Amniotic stem cell (primary cell): ENCODE measurements around the gene MAPRE3.

ENCODE experiments used
- DNase-seq: peaks from one replicate; lab custom pipeline; 2025; lab: John Stamatoyannopoulos, UW

MAPRE3 gene

DNA sequence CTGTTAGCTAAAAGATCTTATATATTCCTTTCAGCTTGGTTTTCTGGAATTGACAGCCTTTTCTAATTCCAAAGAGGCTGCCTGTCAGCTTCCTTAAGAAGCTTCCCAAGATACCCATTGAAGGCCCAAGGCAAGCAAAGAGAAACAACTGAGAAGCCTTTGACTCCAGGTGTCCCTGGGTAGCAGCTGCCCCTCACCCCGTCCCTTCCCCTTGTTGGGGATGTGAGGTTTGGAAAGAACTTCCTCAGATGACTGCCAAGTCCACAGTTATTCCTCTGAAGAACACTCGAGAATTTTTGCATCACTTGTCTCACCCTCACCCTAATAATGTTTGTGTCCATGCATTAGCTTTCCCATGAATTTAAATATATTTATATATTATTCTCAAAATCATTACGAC is 13.3 kb downstream of the MAPRE3 start:
- DNase-seq = no peak

GRCh38 chr2:26985807-26986206 is 15.4 kb downstream of the MAPRE3 start:
- no peak for DNase-seq

DNA sequence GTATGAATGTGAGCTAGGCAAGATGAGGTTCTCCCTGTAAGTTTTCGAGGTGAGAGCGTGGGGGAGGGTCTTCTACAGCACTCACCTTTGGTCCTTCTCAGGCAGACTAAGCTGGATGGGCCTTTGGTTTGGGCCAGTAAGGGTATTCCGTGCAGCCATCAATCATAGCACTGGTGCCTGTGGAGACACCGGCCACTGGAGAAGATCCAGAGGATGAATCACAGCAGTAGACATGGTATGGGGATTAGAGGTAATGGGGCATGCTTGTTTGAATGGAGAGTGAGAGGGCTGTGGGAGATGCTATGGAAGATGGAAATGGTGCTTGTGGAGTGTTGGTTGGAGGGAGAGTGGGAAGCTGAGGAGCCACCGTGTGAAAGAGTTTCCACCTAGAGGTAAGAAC is 16.1 kb downstream of the MAPRE3 start:
- DNase-seq = no peak

- DNase-seq = peak; percentile 81
Measured at GRCh38 chr2:26988058-26988860, 17.8 kb downstream of the MAPRE3 start.

- DNase-seq = no peak
Measured at GRCh38 chr2:26989156-26989555, 18.7 kb downstream of the MAPRE3 start.

- DNase-seq = no peak
Measured at GRCh38 chr2:26991717-26992116, 21.3 kb downstream of the MAPRE3 start.

DNA sequence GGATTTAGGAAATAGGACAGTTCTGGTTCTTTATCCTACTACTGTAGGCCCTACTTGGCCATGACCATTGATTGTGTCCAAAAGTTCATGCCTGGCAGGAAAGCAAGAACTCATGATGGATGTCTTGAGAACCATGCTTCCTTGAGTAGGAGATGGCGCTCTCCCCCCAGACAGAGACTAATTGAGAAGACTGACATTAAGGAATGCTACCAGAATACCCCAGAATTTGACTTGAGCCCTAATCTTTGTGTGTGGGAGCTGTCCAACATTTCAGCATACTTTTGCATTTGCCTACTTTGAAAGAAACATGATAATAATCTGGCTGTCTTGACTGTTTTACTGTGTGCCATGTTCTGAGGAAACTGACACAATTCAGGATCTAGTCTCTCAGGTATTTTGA is 23.3 kb downstream of the MAPRE3 start:
- DNase-seq = no peak

- no peak for DNase-seq
Measured at GRCh38 chr2:26994983-26995382, 24.5 kb downstream of the MAPRE3 start.

DNA sequence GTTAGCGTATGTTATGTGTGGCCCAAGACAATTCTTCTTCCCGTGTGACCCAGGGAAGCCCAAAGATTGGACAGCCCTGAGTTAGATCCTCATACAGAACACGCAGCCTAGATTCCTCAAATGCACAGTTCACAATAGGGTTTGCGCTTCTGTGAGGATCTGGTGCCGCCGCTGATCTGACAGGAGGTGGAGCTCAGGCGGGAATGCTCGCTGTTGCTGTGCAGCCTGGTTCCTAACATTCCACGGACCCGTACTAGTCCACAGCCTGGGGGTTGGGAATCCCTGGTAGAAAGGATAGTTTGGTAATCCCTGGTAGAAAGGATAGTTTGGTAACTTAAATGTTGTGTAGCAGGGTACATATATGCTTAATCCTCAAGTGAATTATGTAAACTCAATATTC is 27.0 kb downstream of the MAPRE3 start:
- no peak for DNase-seq

GRCh38 chr2:26998323-26998722 is 27.9 kb downstream of the MAPRE3 start:
- DNase-seq = no peak

DNA sequence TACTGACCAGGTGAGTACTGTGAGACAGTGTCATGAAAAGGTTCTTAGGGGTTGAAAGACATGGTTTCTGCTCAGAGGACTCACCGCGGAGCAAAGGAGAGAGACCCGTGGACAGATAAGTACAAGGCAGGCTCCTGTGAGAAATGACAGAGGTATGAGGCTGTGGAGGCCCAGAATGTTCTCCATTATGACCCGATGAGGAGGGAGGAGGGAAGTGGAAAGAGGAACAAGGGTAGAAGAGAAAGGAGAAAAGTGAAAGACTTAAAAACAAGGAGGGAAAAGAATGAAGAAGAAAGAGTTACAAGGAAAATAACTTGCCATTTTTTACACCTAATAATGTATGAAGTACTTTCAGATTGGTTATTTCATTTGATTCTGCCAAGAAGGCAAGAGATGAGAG is 29.8 kb downstream of the MAPRE3 start:
- no peak for DNase-seq

DNA sequence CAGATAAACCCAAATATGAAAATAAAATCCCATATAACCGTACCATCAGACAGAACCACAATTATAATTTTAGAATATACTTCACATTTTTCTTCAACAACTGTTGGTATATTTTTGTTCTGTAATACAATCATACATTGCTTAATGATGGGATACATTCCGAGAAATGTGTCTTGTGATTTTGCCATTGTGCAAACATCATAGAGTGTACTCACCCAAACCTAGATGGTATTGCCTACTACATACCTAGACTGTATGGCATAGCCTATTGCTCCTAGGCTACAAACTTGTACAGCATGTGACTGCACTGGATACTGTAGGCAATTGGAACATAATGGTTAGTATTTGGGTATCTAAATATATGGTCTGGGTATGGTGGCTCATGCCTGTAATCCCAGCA is 30.6 kb downstream of the MAPRE3 start:
- no peak for DNase-seq

GRCh38 chr2:27001950-27002349 is 31.5 kb downstream of the MAPRE3 start:
- DNase-seq = no peak

GRCh38 chr2:27003007-27003406 is 32.6 kb downstream of the MAPRE3 start:
- DNase-seq = no peak

- DNase-seq = no peak
Measured at GRCh38 chr2:27003857-27004256, 33.4 kb downstream of the MAPRE3 start.

- DNase-seq = no peak
Measured at GRCh38 chr2:27006602-27007415, 36.4 kb downstream of the MAPRE3 start.

DNA sequence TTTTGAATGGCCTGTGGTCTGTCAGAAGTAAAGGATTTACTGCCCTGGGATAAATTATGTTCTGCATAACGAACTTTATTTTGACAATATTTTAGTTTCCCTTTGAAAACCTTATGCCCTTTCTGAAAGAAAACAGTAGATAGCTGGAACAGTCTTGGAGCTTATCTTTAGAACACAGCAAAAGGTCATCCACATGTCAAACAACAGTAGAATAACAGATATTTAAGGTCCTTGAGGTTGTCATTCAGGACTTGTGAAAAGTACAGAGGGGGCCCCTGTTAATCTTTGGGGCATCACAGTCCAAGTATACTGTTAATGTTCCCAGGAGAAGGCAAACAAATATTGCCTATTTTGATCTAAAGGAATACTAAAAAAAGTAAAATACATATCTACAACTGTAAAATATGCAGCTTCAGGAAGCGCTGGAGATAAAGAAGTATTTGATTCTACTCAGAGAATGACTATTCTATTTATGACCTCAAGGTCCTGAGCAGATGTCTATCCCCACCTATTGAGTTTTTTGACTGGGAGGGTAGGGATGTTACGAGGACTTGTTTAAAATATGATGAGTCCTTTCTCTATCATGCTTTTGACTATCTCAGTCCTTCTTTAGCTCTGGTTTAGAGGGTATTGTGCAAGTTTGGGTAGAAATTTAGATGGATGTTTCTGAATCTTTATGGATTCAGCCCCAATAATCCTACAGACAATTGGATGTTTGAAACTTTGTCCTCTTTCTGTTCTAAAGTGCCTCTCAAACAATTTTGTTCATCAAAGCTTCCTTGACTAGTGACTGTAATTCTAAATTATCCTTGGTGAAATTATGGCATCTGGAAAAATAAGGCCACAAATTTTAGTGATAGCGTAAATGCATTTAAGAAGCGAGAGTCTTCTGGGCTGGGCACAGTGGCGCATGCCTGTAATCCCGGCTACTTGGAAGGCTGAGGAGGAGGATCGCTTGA is 37.3 kb downstream of the MAPRE3 start:
- DNase-seq = no peak

- no peak for DNase-seq
Measured at GRCh38 chr2:27008678-27009077, 38.2 kb downstream of the MAPRE3 start.

DNA sequence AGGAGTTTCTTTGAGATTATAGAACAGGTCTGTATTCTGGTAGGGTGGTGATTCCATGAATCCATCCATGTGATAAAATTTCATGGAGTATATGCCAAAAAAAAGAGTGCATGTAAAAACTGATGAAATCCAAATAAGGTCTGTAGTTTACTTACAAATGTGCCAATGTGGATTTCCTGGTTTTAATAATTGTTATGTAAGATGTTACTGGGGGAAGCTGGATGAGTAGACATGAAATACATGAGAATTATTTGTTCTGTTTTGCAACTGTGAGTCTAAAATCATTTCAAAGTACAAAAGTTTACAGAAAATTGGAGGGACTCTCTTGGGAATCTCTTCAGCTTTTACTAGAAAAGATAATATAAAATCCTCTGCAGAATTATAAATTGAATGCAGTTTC is 38.6 kb downstream of the MAPRE3 start:
- DNase-seq = no peak

DNA sequence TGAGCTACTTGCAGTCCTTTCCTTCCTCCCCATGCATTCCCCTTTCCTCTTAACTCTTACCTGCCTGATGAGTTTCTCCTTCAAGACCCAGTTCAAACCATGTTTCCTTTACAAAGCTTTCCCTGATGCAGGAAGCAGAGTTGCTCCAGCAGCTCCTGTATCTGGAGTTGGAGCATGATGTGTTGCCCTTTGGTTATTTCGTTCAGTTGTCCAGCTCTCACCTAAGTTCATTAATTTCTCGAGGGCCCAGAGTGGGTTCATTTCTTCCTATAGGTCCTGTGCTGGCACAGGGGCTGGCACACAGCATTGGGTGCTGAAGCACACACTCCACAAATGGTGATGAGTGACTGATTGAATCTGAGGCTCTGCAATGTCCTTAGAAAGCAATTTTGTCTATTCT is 39.3 kb downstream of the MAPRE3 start:
- no peak for DNase-seq

- no peak for DNase-seq
Measured at GRCh38 chr2:27010139-27010538, 39.7 kb downstream of the MAPRE3 start.

- DNase-seq = no peak
Measured at GRCh38 chr2:27013738-27014137, 43.3 kb downstream of the MAPRE3 start.
